C1 segment of cervical spinal cord (tissue), 14 donors: ENCODE measurements around the gene LGALS7B.
"Not testable (repeated sequence)": the region's sequence is repeated elsewhere in the genome, so short reads cannot be mapped to it uniquely, and the experiment has no call there.

Experiments
- DNase-seq, 14 donors: peaks; one replicate each; lab custom pipeline; 2025; lab: John Stamatoyannopoulos, UW

Gene LGALS7B

DNA sequence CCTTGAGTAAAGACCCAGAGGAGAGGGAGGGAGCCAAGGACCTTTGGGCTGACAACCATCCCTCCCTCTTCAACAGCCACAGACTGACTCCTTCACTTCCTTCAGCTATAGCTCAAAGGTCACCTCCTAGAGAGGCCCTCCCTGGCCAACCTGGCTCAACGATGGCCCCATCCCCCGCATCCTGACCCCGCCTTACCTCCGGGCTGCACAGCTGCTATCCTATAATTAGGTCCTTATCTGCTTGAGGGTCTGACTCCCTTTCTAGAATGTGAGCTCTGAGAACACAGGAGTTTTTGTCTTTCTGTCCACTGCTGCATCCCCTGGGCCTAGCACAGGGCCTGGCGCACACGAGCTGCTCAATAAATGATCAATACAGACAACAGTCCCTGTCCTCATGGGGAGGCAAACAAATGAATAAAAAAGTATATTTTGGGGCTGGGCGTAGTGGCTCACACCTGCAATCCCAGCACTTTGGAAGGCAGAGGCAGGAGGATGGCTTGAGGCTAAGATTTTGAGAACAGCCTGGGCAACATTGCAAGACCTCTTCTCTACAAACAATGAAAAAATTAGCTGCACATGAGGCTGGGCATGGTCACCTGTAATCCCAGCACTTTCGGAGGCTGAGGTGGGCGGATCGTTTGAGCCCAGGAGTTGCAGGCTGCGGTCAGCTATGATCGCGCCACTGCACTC lies 30.4 kb downstream of the LGALS7B start:
- DNase-seq, result no peak

DNA sequence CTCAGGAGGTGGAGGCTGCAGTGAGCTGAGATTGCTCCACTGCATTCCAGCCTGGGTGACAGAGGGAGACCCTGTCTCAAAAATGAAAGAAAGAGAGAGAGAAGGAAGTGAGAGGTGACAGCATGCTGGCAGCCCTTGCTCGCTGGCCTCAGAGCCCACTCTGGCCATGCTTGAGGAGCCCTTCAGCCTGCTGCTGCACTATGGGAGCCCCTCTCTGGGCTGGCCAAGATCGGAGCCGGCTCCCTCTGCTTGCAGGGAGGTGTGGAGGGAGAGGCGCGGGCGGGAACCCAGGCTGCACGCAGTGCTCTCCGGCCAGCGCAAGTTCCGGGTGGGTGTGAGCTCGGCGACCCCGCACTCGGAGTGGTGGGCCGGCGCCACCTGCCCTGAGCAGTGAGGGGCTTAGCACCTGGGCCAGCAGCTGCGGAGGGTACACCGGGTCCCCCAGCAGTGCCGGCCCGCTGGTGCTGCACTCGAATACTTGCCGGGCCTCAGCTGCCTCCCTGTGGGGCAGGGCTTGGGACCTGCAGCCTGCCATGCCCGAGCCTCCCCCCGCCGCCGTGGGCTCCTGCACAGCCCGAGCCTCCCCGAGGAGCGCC lies 32.3 kb downstream of the LGALS7B start:
- not testable (repeated sequence) for DNase-seq

DNA sequence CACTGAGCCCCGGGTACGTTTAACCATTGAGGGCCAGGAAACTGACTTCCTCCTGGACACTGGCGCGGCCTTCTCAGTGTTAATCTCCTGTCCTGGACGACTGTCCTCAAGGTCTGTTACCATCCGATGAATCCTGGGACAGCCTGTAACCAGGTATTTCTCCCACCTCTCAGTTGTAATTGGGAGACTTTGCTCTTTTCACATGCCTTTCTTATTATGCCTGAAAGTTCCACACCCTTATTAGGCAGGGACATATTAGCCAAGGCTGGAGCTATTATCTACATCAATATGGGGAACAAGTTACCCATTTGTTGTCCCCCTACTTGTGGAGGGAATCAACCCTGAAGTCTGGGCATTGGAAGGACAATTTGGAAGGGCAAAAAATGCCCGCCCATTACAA lies 36.9 kb downstream of the LGALS7B start:
- not testable (repeated sequence) for DNase-seq

DNA sequence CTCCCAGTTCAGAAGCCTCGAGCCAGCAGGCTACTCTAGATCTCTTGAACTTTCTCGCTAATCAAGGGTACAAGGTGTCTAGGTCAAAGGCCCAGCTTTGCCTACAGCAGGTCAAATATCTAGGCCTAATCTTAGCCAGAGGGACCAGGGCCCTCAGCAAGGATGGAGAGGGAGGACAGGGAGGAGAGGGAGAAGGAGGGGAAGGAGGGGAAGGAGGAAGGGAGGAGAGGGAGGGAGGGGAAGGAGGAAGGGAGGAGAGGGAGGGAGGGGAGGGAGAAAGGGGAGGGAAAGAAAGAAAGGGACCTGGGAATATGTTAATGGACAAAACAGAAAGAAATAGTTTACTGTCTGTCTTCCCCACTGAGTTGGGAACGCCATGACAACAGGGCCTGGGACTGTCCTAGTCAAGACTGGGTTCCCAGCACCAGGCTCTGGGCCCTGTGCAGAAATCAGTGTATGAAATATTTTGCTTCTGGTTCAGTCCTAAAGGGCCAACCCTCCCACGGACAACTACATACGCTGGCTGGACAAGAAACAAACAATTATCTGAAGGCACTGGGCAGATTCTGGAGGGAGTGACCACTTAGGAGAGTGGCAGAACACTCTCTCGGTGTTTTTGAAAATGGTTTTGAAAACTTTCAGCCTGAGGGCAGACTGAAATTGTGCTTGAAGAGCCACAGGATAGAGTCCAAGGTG lies 38.0 kb downstream of the LGALS7B start:
- DNase-seq, result no peak

DNA sequence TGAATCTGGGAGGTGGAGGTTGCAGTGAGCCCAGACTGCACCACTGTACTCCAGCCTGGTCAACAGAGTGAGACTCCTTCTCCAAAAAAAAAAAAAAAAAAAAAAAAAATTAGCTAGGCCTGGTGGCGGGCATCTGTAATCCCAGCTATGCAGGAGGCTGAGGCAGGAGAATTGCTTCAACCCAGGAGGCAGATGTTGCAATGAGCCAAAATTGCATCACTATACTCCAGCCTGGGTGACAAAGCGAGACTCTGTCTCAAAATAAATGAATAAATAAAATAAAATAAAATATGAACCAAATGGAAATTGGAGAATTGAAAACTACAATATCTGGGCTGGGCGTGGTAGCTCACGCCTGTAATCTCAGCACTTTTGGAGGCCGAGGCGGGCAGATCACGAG lies 40.2 kb downstream of the LGALS7B start:
- not testable (repeated sequence) for DNase-seq

DNA sequence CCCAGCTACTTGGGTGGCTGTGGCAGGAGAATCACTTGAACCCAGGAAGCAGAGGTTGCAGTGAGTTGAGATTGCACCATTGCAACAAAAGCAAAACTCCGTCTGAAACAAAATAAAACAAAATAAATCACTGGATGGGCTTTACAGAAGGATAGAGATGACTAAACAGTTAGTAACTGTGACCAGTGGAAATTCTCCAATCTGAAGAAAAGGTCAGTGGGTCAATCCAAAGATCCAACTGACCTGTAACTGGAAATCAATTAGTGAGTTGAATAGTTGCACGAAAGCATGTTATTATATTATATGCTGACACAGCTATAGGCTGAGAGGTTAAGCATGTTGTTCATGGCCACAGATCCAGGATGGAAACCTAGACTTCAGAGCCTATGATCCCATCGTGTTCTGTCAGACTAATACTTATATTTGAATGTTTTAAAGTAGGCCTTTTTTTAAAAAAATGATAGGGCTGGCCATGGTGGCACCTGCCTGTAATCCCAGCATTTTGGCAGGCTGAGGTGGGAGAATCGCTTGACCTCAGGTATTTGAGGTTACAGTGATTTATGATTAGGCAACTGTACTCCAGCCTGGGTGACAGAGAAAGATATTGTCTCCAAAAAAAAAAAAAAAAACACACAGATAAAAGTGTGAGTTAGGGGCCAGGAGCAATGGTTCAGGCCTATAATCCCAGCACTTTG lies 41.2 kb downstream of the LGALS7B start:
- DNase-seq, result no peak

DNA sequence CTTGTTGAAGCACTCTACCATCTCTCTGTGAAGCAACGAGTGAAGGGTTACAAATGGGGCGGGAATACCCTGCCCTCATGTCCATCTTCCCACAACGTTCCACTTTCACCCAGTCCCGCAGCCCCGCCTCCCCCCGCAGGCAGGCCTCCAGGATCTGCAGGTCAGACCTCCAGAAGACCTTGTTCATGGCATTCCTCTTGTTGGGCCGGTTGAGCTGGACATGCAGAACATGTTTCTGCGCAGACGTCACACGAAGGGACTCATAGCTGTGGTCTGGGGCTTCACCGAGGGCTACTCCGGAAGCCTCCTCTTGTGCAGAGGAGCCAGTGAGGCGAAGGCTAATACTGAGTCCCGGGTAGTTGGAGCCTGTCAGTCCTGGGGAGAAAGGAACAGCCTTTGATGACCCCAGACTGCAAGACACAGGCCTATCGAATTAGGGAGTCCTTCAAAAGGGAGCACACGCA lies 42.2 kb downstream of the LGALS7B start:
- peak in 6 of 14 donors; percentile 22 to 62 (median 42) for DNase-seq

DNA sequence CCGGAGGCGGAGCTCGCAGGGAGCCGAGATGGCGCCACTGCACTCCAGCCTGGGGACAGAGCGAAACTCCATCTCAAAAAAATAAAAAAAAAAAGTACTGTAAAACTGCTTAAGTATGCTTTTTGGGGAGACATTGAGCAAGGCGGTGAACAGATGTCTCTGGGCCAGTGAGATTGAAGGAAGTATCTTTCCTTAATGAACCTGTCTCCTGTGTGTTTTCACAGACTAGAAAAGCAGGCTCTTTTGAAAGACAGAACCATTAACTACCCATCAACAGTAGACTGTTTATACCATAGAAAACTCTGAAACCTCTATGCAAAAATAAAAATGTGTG lies 44.1 kb downstream of the LGALS7B start:
- no peak for DNase-seq

DNA sequence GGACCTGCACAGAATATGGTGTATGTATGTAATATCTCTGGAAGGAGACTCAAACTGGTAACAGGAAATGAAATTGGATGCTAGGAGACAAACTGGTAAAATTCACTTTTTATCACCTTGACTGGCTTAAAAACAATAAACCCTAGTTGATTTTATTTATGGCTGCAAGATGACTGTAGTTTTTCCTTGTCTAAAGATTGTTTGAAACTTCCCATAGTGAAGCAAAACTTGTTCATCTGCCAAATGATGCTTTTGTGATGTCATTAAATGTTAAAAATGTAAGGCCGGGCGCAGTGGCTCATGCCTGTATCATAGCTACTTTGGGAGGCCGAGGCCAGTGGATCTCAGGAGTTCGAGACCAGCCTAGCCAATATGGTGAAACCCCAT lies 45.1 kb downstream of the LGALS7B start:
- DNase-seq, result no peak

DNA sequence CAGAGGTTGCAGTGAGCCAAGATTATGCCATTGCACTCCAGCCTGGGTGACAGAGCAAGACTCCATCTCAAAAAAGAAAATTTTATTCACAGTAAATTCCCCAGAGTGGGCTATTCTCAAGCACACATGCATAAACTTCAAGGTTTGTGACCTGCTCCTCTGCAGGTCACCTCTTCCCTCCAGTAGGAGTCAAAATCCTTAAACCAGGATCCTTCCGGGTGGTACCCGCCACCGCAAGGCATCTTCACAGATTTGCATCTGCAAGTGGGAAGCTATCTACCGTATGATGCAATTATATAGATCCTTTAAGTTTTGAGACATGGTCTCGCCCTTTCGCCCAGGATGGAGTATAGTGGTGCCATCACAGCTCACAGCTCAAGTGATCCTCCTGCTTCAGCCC lies 45.6 kb downstream of the LGALS7B start:
- DNase-seq, result no peak

DNA sequence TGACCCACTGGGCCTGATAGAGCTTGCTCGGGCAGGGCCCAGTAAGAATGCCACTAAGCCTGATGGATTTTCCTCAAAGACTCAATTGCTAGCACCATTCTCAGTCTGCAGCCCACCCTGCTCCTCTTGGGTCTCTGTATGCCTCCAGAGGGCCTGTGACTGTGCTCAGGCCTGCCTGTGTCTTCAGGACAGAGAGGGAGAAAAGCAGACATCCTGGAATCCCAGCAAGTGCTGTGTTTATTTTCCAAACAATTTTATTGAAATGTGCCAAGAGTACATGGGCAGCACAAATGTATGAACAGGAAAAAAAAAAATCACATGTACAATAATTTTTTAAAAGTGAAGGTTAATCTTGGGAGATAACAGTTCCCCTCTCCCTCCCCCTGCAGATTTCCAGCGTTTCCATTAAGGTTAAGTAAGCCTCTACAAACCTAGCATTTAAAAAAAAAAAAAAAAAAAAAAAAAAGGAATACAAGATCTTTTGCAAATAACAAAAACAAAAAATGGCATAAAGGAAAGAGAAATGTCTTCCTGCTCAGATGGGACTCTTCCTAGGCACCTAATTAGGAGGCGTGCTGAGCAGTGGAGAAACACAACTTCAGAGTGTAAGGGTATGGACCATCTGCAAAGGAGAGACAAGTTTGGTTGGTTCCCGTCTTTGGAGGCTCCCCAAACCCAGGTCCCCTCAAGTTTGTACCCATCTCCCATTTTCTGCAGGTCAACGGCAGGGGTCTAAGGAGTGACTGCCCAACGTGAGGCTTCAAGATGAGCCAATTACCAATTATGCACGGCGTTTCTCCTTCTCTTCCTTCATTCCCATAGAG lies 47.4 kb downstream of the LGALS7B start:
- no peak for DNase-seq

DNA sequence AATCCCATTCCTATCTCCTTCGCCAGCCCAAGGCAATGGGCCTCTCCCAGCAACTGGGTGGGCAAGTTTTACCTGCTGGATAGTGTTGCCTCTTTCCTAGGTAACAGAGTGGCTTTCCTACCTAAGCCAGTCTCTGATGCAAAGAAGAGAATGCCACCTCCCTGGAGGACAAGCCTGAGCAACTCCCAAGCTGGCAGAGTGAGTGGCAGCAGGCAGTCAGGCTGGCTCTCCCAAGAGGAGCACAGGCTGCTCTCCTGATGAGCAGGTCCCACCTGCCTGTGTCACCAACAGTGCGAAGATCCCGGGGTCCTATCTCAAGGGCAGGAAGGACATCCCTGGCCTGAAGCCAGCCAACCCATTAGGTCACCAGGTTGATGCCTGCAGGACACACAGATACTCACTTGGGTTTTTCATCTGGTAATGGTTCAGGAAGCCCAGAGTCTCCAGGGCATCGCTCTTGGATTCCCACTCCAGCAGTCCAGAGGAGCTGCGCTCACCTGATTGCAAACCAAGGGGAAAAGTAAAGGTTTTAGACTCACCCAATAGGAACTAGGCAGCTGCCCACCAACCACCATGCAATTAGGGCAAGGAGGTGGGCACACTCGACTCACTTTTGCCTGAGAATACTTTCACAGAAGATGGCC lies 48.1 kb downstream of the LGALS7B start:
- no peak for DNase-seq

DNA sequence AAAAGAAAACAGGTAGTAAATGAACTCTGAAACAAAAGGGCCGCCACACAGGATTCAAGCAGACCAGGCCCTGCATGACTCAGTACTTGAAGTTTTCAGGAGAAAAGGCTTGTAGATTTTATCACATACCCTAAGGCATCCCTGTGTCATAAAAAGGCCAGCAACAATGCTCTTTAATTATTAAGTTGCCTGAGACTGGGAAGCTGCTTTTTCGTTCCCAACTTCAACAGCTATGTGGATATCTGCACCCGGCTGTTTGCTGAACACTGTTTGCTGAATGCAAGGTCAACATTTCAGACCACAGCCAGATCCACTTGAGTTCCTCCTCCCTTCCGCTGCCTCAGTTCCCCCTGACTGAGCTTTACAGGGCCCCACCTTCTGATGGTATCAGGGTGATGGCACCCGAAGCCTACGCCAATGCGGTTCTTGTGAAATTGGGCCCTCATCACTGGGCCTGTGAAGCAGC lies 48.7 kb downstream of the LGALS7B start:
- no peak for DNase-seq

DNA sequence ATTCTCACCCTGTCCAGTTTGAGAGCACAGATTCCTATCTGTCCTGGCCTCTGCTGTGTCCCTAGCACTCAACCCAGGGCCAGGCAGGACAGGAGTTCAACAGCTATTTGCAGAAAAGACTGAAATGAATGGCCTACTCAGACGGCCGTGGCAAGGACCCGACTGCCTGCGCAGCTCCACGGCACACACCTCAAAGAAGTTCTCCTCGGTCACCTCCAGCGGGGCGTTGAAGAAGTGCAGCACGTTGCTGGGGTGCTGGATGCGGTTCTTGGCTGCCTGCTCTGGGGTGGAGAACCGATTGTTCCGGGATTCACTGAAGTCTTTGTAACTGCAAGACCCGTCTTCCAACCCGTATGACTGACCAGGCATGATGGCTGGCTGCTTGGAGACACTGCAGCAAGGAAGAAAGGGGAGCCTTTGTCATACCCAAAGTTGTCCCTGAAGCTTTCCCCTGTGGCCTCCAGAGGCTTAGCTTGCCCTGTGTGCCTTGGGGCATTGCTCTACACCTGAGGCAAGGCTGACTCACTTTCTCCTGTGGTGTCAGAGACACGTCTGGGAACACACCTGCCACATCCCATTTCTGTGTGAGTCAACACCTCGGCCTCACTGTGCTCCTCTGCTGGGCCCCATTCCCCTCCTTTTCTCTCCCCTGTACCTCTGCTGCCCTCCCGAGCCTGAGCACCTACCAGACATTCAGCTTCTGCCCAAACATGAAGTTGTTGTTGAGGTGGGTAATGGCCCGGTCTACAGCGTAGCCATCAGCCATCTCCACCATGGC lies 49.4 kb downstream of the LGALS7B start:
- no peak for DNase-seq

DNA sequence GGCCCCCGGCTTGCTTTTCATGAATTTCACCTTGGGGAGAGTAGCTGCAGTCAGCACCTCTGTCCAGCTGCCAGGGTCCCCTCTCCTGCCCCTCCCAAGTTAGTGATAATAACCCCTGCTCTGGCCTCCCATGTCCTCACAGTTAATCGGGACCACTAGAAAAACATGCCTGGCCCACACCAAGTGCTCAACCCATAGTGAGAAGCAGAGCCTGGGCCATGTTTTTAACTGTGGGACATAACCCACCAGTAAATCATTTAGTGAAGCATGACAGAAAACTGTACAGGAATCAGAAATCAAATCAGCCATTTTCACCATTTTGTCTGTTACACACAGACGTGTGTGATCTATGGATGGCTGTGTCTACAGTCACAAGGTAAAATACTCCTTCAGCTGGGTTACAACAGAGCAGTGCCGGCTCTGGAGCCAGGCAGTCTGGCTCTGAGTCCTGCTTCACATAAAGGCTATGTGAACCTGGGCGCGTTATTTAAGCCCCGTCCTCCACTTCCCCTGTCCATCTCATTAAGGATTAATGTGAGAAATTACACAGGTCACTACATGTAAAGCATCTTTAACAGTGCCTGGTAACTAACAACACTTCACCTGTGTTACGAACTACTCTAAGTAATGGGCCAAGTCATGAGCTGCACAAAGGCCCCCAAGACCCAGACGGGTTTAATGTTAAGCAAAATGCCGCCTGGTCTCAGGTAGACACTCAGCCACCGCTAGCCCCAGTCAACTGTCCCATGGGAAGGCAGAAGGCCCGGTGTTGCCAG lies 50.2 kb downstream of the LGALS7B start:
- no peak for DNase-seq

DNA sequence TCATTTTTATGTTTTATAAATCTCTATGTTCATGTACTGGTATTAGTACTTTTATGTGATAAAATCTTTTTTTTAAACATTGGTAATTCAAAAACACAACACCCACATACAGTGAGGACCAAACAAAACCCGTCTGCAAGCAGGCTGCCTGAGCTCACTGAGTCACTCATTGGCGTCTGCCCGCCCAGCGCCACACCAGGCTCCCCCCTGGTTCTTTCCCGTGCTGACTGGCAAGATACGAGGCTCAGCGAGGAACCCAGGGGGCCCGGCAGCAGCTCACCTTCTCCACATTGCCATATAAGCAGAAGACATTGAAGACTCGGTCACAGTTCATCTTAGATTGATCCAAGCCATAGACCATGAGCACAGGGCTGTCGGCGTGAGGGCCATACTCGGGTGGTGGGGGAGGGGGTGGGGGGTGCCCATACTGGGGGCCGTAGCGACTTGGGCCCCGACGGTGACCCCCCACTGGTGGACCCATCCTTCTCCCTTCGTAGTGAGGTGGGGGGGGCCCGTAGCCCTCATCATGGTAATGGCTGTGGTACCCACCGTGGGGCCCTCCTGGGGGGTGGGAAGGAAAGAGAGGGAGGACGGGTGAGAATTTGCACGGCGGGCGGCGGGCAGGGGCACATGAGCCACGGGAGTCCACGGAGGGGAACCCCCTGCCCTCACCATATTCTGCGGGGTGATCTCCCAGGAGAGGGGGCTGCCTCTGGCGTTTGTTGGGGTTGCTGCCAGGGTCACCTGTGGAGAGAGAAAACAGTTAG lies 51.0 kb downstream of the LGALS7B start:
- no peak for DNase-seq

DNA sequence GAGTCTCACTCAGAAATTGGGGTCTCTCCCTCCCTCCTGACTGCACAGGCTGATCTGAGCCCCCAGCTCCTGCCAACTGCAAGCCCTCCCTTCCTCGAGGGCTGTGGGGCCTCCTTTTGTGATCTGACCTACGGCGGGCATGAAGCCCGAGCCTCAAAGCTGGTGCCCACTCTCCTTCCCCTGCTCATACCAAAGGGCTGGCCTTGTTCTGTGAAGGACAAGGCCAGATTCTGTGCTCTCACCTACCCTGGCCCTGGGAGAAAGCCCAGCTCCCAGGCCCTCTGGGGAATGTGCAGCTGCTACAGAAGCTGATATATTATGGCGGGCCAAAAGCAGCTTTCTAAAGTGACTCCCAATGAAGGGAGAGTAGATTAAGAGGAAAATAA lies 51.6 kb downstream of the LGALS7B start:
- no peak for DNase-seq
